GM12878 (cell line): ENCODE measurements around the gene ENOX2. TPM values are rescaled to one million over a fixed set of nuclear protein-coding genes. Genes with fewer than 3 reads are reported as not detected.

Experiments used
- ATAC-seq: fragments of 200-7000 bp; cut with Tn5 transposase; 3 replicates; pipeline ENCODE4 v1.9.1; 2020; ENCODE audit warnings: mild to moderate bottlenecking, moderate library complexity
- BruUV-seq: library from RNA; stranded (reverse); fragments of 400-500 nt; replicated peaks from 2 replicates; lab custom pipeline; 2021; lab: Mats Ljungman, UMichigan
- CTCF ChIA-PET: fragments of 300-600 bp; sonication (Branson Sonifier 250); formaldehyde crosslinking; extraction: SDS; loops from one replicate; lab custom pipeline; 2021; ENCODE audit warnings: inconsistent platforms; lab: Yijun Ruan, JAX
- POLR2A ChIA-PET: fragments of 350-600 bp; formaldehyde crosslinking; extraction: SDS; loops from one replicate; lab custom pipeline; 2021; ENCODE audit warnings: inconsistent platforms; lab: Charles Lee
- RAD21 ChIA-PET: fragments of 300-600 bp; sonication (Branson Sonifier 250); formaldehyde crosslinking; loops from one replicate; lab custom pipeline; 2023; ENCODE audit warnings: antibody characterized with exemption; ENCODE audit not compliant: unreplicated experiment; lab: Charles Lee
- SMC1A ChIA-PET: fragments of 300-600 bp; sonication (Branson Sonifier 250); formaldehyde crosslinking; loops from one replicate; lab custom pipeline; 2023; ENCODE audit not compliant: unreplicated experiment, uncharacterized antibody; lab: Charles Lee
- DNase-seq: peaks from one replicate; pipeline ENCODE4 v3.0.0-alpha.2; 2011; ENCODE audit warnings: low read depth, low spot score
- FAIRE-seq: peaks from 3 replicates; lab custom pipeline; 2011; peaks lifted over from hg19 to GRCh38; lab: Jason Lieb, UNC
- H2AFZ ChIP-seq: 2 replicates; pipeline ENCODE4 v1.6.0; 2011; ENCODE audit warnings: low read depth, low read length, control low read depth; ENCODE audit not compliant: control insufficient read depth
- H3K27ac ChIP-seq: 2 replicates; pipeline ENCODE4 v1.5.1; 2011; ENCODE audit warnings: control low read depth; ENCODE audit not compliant: control insufficient read depth, insufficient read depth
- H3K27me3 ChIP-seq, 2 experiments: replicated peaks in 1 of 2; 2 replicates each; pipeline versions ENCODE4 v1.6.0 to v1.6.1; 2011; ENCODE audit warnings: low read length in 1 of 2; ENCODE audit not compliant: control insufficient read depth in 2 of 2, insufficient read depth in 2 of 2
- H3K36me3 ChIP-seq, 2 experiments: 2 replicates each; pipeline ENCODE4 v1.5.1; 2011; ENCODE audit warnings: low read length in 1 of 2; ENCODE audit not compliant: control insufficient read depth in 2 of 2, insufficient read depth in 2 of 2
- H3K4me1 ChIP-seq: 2 replicates; pipeline ENCODE4 v1.6.1; 2011; ENCODE audit warnings: mild to moderate bottlenecking, low read length, moderate library complexity, mixed read lengths; ENCODE audit not compliant: control insufficient read depth, insufficient read depth
- H3K4me2 ChIP-seq: 2 replicates; pipeline ENCODE4 v1.6.0; 2011; ENCODE audit warnings: control low read depth; ENCODE audit not compliant: control insufficient read depth, insufficient read depth
- H3K4me3 ChIP-seq: fragments of 200-600 bp; sonication (generic); 2 replicates; pipeline ENCODE4 v1.5.1; 2016
- H3K79me2 ChIP-seq: 2 replicates; pipeline ENCODE4 v1.6.0; 2011; ENCODE audit warnings: low read length; ENCODE audit not compliant: control insufficient read depth, insufficient read depth
- H3K9ac ChIP-seq: 2 replicates; pipeline ENCODE4 v1.8.0; 2011; ENCODE audit warnings: low read length, control low read depth, mixed read lengths; ENCODE audit not compliant: control insufficient read depth, insufficient read depth
- H3K9me3 ChIP-seq: replicated peaks from 3 replicates; pipeline ENCODE4 v1.5.1; 2011; ENCODE audit warnings: mild to moderate bottlenecking, low read length; ENCODE audit not compliant: control insufficient read depth, insufficient read depth
- H4K20me1 ChIP-seq: 2 replicates; pipeline ENCODE4 v1.6.0; 2011; ENCODE audit not compliant: control insufficient read depth, insufficient read depth
- BMI1 ChIP-seq: fragments of 450-650 bp; IDR thresholded peaks from 2 replicates; pipeline ENCODE4 v1.6.1; 2016; ENCODE audit warnings: mild to moderate bottlenecking, moderate library complexity, borderline replicate concordance
- CBFB ChIP-seq: IDR thresholded peaks from 2 replicates; pipeline ENCODE4 v1.6.1; 2016; ENCODE audit warnings: antibody characterized with exemption, low read depth
- CBX3 ChIP-seq: fragments of 200-600 bp; sonication (generic); IDR thresholded peaks from 2 replicates; pipeline ENCODE4 v1.6.1; 2016; ENCODE audit warnings: low read depth, borderline replicate concordance
- HSF1 ChIP-seq: fragments of 150-350 bp; IDR thresholded peaks from 2 replicates; pipeline ENCODE4 v1.6.1; 2014; ENCODE audit warnings: mild to moderate bottlenecking, low read depth, low read length
- JUND ChIP-seq: IDR thresholded peaks from 2 replicates; pipeline ENCODE4 v1.6.1; 2012; ENCODE audit warnings: low read depth, mild to moderate bottlenecking, low read length, improper control_type of control experiment, moderate library complexity
- KDM1A ChIP-seq: fragments of 200-600 bp; sonication (generic); IDR thresholded peaks from 2 replicates; pipeline ENCODE4 v1.6.1; 2016; ENCODE audit warnings: borderline replicate concordance
- MTA2 ChIP-seq: fragments of 450-650 bp; IDR thresholded peaks from 2 replicates; pipeline ENCODE4 v1.6.1; 2016; ENCODE audit warnings: low read depth, mild to moderate bottlenecking, moderate library complexity
- MTA3 ChIP-seq: IDR thresholded peaks from 2 replicates; pipeline ENCODE4 v1.6.1; 2012; ENCODE audit warnings: low read length, inconsistent platforms, borderline replicate concordance
- MYB ChIP-seq: fragments of 150-350 bp; IDR thresholded peaks from 2 replicates; pipeline ENCODE4 v1.6.1; 2014; ENCODE audit warnings: mild to moderate bottlenecking, low read depth, low read length, borderline replicate concordance
- NFYB ChIP-seq: IDR thresholded peaks from 2 replicates; pipeline ENCODE4 v1.6.1; 2011; ENCODE audit warnings: low read depth, mild to moderate bottlenecking, low read length, improper control_type of control experiment, moderate library complexity; ENCODE audit not compliant: insufficient read depth
- SIX5 ChIP-seq: IDR thresholded peaks from 2 replicates; pipeline ENCODE4 v1.6.1; 2011; ENCODE audit warnings: mild to moderate bottlenecking, low read depth, low read length, moderate library complexity; ENCODE audit not compliant: severe bottlenecking
- SMAD5 ChIP-seq: IDR thresholded peaks from 2 replicates; pipeline ENCODE4 v1.6.1; 2016; ENCODE audit warnings: antibody characterized with exemption, low read depth
- SUPT20H ChIP-seq: IDR thresholded peaks from 2 replicates; pipeline ENCODE4 v1.6.1; 2011; ENCODE audit warnings: low read depth, mild to moderate bottlenecking, low read length, moderate library complexity, borderline replicate concordance; ENCODE audit not compliant: control insufficient read depth
- TAF1 ChIP-seq: IDR thresholded peaks from 2 replicates; pipeline ENCODE4 v1.6.1; 2011; ENCODE audit warnings: mild to moderate bottlenecking, low read depth, low read length, borderline replicate concordance
- TCF12 ChIP-seq: IDR thresholded peaks from 2 replicates; pipeline ENCODE4 v1.6.1; 2011; ENCODE audit warnings: low read depth, mild to moderate bottlenecking, low read length
- YY1 ChIP-seq: IDR thresholded peaks from 2 replicates; pipeline ENCODE4 v1.6.1; 2011; ENCODE audit warnings: low read depth, mild to moderate bottlenecking, low read length
- ZNF217 ChIP-seq: fragments of 450-650 bp; IDR thresholded peaks from 2 replicates; pipeline ENCODE4 v1.6.1; 2017; ENCODE audit warnings: antibody characterized with exemption, mild to moderate bottlenecking
- WGBS: methylation state at CpG from one replicate; pipeline ENCODE4 v1.1.6; 2016; ENCODE audit warnings: low lambda C conversion rate; ENCODE audit not compliant: insufficient replicate concordance, insufficient coverage; ENCODE audit errors: missing lambda C conversion rate; 5-methylcytosine and 5-hydroxymethylcytosine counted together
- in situ Hi-C: fragments of 300-500 bp; cut with MboI; formaldehyde crosslinking; loops from 9 replicates; pipeline ENCODE4 v1.14.3; 2018; ENCODE audit warnings: mixed read lengths
- intact Hi-C: fragments of 100-400 bp; cut with micrococcal nuclease; formaldehyde crosslinking; loops from one replicate; pipeline ENCODE4 v1.14.2; 2022; ENCODE audit not compliant: unreplicated experiment
- polyA plus RNA-seq, 11 experiments: library from polyadenylated mRNA; depleted of rRNA in 4 of 11; unstranded in 6 of 11; stranded (reverse) in 5 of 11; fragments of >200 nt; fragmentation: Nextera tagmentation in 4 of 11; fragmentation: Illumina TruSeq in 1 of 11; extraction: Ambion mirVana in 4 of 11; extraction: Trizol in 1 of 11; gene quantifications; 1 replicate in 1 of 11; 2 replicates in 10 of 11; pipeline versions ENCODE4 v1.2.1 to v1.2.3, GENCODE V29; 2011 to 2016; ENCODE audit warnings: inconsistent platforms in 2 of 11, missing spikeins in 2 of 11, low read depth in 1 of 11
- total RNA-seq, 4 experiments: library from RNA; depleted of rRNA in 3 of 4; stranded (reverse); fragments of >200 nt in 3 of 4; fragmentation: Illumina TruSeq in 1 of 4; extraction: Trizol in 1 of 4; gene quantifications; 2 replicates each; pipeline versions ENCODE4 v1.2.1 to v1.2.3, GENCODE V29; 2013 to 2021

ENOX2 gene
- total and polyA plus RNA-seq, 10 of the 15 experiments (the other 5 are each of a cell fraction or from before 2014, with no cell fraction given) = 3.2 to 13.0 (median 7.7) TPM

- Histone ChIP-seq H3K4me1 (no peaks in the 10 kb centered on the region), H2AFZ (no peak overlapping the region), H3K27ac (no peak overlapping the region), H4K20me1 (no peaks in the 10 kb centered on the region), H3K9ac (no peak overlapping the region), H3K36me3 (no peaks in the 10 kb centered on the region), H3K4me2 (no peak overlapping the region), H3K9me3 (no peaks in the 10 kb centered on the region), H3K79me2 (no peaks in the 10 kb centered on the region), H3K27me3 (no peaks in the 10 kb centered on the region), H3K4me3 (no peak overlapping the region)
- intact Hi-C loops (no loop called here), in situ Hi-C loops (no loop called here)
- no TSS peak for BruUV-seq
- CTCF ChIA-PET = interaction anchor here (1.0 kb wide), 1 partner anchor 22 kb away, joined by 3 read pairs; no protein-coding TSS in a partner anchor
- 51% methylated on average over 6 of the region's 6 CpGs for WGBS
- FAIRE-seq = no peak
- ATAC-seq = no peak
- TF ChIP-seq TCF12 (no peak), MTA2 (no peak), TAF1 (no peak), MYB (no peak)
- SMC1A ChIA-PET = no interaction called here
- no peak for DNase-seq
- POLR2A ChIA-PET = no interaction called here
- RAD21 ChIA-PET = no interaction called here
These were observed 199.9 kb downstream of the ENOX2 start for GRCh38 chrX:130702867-130703707.

DNA sequence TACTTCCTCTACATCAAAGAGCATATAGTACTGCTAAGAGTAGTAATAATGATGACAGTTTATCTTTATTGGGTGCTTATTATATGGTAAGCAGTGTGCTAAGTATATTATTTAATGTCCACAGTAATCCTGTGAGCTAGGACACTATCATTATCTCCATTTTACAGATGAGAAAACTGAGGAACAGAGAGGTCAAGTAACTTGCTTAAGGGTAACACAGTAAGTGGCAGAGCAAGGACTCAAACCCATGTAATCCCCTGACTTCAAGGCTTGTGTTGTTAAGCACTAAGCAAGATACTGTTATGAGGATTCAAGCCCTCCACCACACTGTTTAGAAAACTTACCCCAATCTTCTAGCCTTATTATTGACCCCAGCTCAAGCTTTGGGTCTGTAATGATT, 202.4 kb downstream of the ENOX2 start:
- H3K4me2 ChIP-seq = no peak overlapping the region
- ChIA-PET RAD21 (no interaction called here), SMC1A (no interaction called here), CTCF (no interaction called here), POLR2A (no interaction called here)
- H3K27ac ChIP-seq = no peak overlapping the region
- no peak overlapping the region for H3K4me3 ChIP-seq
- H3K9ac ChIP-seq = no peak overlapping the region
- H3K27me3 ChIP-seq = no peaks in the 10 kb centered on the region
- no peak for ATAC-seq
- no peak for DNase-seq
- H3K4me1 ChIP-seq = no peaks in the 10 kb centered on the region
- no peak overlapping the region for H2AFZ ChIP-seq
- H3K36me3 ChIP-seq = no peaks in the 10 kb centered on the region
- no peaks in the 10 kb centered on the region for H3K79me2 ChIP-seq
- peak; percentile 18 for FAIRE-seq
- no TSS peak for BruUV-seq
- in situ Hi-C loops = no loop called here
- H3K9me3 ChIP-seq = no peaks in the 10 kb centered on the region
- no peaks in the 10 kb centered on the region for H4K20me1 ChIP-seq
- intact Hi-C loops = no loop called here
- TF ChIP-seq ZNF217 = no peak
- no peak for TF ChIP-seq KDM1A
- no peak for TF ChIP-seq SUPT20H
- TF ChIP-seq CBX3 = no peak
- TF ChIP-seq MTA3 = no peak
- TF ChIP-seq JUND = no peak
- no peak for TF ChIP-seq SMAD5
- TF ChIP-seq BMI1 = no peak
- no peak for TF ChIP-seq SIX5
- TF ChIP-seq NFYB = no peak
- no peak for TF ChIP-seq HSF1
- no peak for TF ChIP-seq YY1
- TF ChIP-seq CBFB = no peak
